AG10803 (cell line): ENCODE data around the gene CLEC10A.

Experiments used
- DNase-seq: peaks from one replicate; pipeline ENCODE4 v3.0.0; 2010; ENCODE audit warnings: low read depth
- H3K4me3 ChIP-seq: 2 replicates; pipeline ENCODE4 v1.5.1; 2011; ENCODE audit warnings: mild to moderate bottlenecking, low read length, control low read depth
- CTCF ChIP-seq: conservative IDR thresholded peaks from 2 replicates; pipeline ENCODE4 v1.5.1; 2011; ENCODE audit warnings: mild to moderate bottlenecking, low read length, control low read depth, inconsistent platforms

CLEC10A gene

GRCh38 chr17:7029096-7029495 lies 51.0 kb downstream of the CLEC10A start:
- H3K4me3 ChIP-seq: no peak overlapping the region
- TF ChIP-seq CTCF: no peak
- DNase-seq: no peak

DNA sequence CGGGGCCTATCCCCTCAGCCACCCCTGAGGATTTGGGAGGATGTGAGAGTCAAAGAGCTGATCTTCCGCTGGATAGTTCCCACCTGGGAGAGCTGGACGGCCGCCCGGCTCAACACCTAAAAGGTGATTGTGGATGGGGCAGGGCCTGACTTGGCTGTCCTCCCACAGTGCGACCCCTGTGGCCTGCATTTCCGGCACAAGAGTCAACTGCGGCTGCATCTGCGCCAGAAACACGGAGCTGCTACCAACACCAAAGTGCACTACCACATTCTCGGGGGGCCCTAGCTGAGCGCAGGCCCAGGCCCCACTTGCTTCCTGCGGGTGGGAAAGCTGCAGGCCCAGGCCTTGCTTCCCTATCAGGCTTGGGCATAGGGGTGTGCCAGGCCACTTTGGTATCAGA lies 52.7 kb downstream of the CLEC10A start:
- DNase-seq: no peak
- no peak for TF ChIP-seq CTCF
- H3K4me3 ChIP-seq: no peak overlapping the region

DNA sequence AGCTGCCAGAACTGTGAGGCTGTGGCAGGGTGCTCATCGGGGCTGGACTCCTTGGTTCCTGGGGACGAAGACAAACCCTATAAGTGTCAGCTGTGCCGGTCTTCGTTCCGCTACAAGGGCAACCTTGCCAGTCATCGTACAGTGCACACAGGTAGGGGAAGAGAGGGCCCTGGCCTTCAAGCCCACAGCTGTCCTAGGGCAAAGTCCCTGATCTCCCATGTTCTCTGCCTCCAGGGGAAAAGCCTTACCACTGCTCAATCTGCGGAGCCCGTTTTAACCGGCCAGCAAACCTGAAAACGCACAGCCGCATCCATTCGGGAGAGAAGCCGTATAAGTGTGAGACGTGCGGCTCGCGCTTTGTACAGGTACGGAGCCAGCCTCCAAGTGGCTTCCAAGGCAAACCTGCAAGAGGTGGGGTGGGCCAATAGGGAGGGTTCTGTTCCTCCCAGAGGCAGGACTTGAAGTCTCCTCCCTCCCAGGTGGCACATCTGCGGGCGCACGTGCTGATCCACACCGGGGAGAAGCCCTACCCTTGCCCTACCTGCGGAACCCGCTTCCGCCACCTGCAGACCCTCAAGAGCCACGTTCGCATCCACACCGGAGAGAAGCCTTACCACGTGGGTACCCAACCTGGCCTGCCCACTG lies 53.5 kb downstream of the CLEC10A start:
- no peak for TF ChIP-seq CTCF
- no peak overlapping the region for H3K4me3 ChIP-seq
- DNase-seq: no peak

DNA sequence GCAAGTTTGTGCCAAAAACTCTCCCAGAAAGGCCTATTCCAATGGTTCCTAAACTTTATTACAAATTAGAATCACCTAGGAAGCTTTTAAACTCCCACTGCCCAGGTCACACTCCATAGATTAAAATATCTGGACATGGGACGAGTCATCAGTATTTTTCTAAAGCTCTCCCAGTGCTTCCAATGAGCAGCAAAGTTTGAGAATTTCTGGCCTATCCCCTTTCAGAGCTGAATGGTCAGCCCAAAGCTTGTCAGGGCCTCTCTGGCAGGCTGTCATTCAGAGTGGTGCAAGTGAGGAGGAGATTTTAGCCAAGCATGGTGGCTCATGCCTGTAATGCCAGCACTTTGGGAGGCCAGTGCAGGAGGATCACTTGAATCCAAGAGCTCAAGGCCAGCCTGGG lies 54.8 kb downstream of the CLEC10A start:
- no peak overlapping the region for H3K4me3 ChIP-seq
- TF ChIP-seq CTCF: no peak
- DNase-seq: no peak
